Left lung (tissue), 14 donors: ENCODE data around the gene NUTF2. TPM values are rescaled to one million over a fixed set of nuclear protein-coding genes. Genes with fewer than 3 reads are reported as not detected.
A peak's percentile ranks its signal among the peaks of the same experiment; 100 is the strongest.

Experiments
- ATAC-seq: fragments of 200-7000 bp; cut with Tn5 transposase; one replicate; pipeline ENCODE4 v1.9.1; 2020; ENCODE audit warnings: moderate library complexity
- DNase-seq, 4 donors: peaks; one replicate each; pipeline ENCODE4 v3.0.0-alpha.2; 2013 to 2020
- H3K27ac ChIP-seq, 2 donors: fragments of 200-600 bp; sonication (generic) in 1 of 2; one replicate each; pipeline versions ENCODE4 v1.5.0 to v1.8.0; 2020 to 2021
- H3K27me3 ChIP-seq, 2 donors: fragments of 200-600 bp; sonication (generic) in 1 of 2; one replicate each; pipeline versions ENCODE4 v1.5.0 to v1.8.0; 2020 to 2021
- H3K36me3 ChIP-seq, 2 donors: fragments of 200-600 bp; sonication (generic) in 1 of 2; one replicate each; pipeline versions ENCODE4 v1.5.0 to v1.8.0; 2020 to 2021
- H3K4me1 ChIP-seq, 2 donors: fragments of 200-600 bp; one replicate each; pipeline ENCODE4 v1.8.0; 2021
- H3K4me3 ChIP-seq, 2 donors: fragments of 200-600 bp; sonication (generic) in 1 of 2; one replicate each; pipeline versions ENCODE4 v1.5.0 to v1.8.0; 2020 to 2021; ENCODE audit warnings: mild to moderate bottlenecking in 1 of 2
- H3K9me3 ChIP-seq, 2 donors: fragments of 200-600 bp; sonication (generic) in 1 of 2; one replicate each; pipeline versions ENCODE4 v1.5.0 to v1.8.0; 2020 to 2021
- intact Hi-C, 2 donors: fragments of 100-400 bp; cut with DNase I; formaldehyde crosslinking; loops; one replicate each; pipeline versions ENCODE4 v1.11.2 to v1.14.2; 2022
- long read RNA-seq, 12 donors: library from polyadenylated mRNA in 2 of 12; unstranded in 2 of 12; transcript quantifications; one replicate each; pipeline ENCODE4 v2.0.0 and lab custom pipeline, GENCODE V29; 2019 to 2026
- polyA plus RNA-seq, 6 donors: library from polyadenylated mRNA; unstranded; fragments of 120-200 nt; gene quantifications; one replicate each; pipeline ENCODE4 v1.2.1, GENCODE V29; 2013; ENCODE audit not compliant: insufficient read length in 6 of 6
- total RNA-seq, 2 donors: library from RNA; stranded (reverse); fragmentation: NEBNext Ultra II Directional; extraction: Animal tissue kit (Norgen Biotek cat#: 25700); gene quantifications; one replicate each; pipeline ENCODE4 v1.2.1, GENCODE V29; 2021
- TF ChIP-seq, protein P1 (sequence below), 2 donors: fragments of 200-600 bp; sonication (generic) in 1 of 2; IDR thresholded peaks; one replicate each; pipeline versions ENCODE4 v1.5.0 to v1.8.0; 2021; ENCODE audit warnings: antibody characterized with exemption in 2 of 2
- donor health status: DM: no; HTN: yes; CAD: no.
- donor health status: DM: no; HTN: no; CAD: no.

The NUTF2 gene
- 10 to 100 TPM; 91.5 to 92.2 TPM for total RNA-seq
- 100 to 1,000 TPM; 108 to 123 (median 117) TPM for polyA plus RNA-seq
- long read RNA-seq, donor 1, transcript NUTF2-201 (5 exons, 2,321 nt), result minor isoform, 94 of 266 reads
- long read RNA-seq, donor 1, transcript NUTF2-206 (5 exons, 1,119 nt), result minor isoform, 7 of 266 reads
- long read RNA-seq, donor 1, transcript NUTF2-204 (3 exons, 593 nt), result minor isoform, 5 of 266 reads
- long read RNA-seq, donor 1, transcript NUTF2-208 (1 exons, 2,608 nt), result major isoform, 143 of 266 reads
- long read RNA-seq, donor 1, partial matches to known transcripts, result 13 of 266 reads
- long read RNA-seq, donor 1, other reads (novel, unspliced or antisense), result 0 of 266 reads
- long read RNA-seq, donor 2, transcript NUTF2-208 (1 exons, 2,608 nt), result major isoform, 203 of 320 reads
- long read RNA-seq, donor 2, transcript NUTF2-201 (5 exons, 2,321 nt), result minor isoform, 58 of 320 reads
- long read RNA-seq, donor 2, transcript NUTF2-204 (3 exons, 593 nt), result minor isoform, 21 of 320 reads
- long read RNA-seq, donor 2, partial matches to known transcripts, result 29 of 320 reads
- long read RNA-seq, donor 2, other reads (novel, unspliced or antisense), result 0 of 320 reads
- long read RNA-seq, donor 3, transcript NUTF2-208 (1 exons, 2,608 nt), result major isoform, 132 of 232 reads
- long read RNA-seq, donor 3, transcript NUTF2-201 (5 exons, 2,321 nt), result minor isoform, 84 of 232 reads
- long read RNA-seq, donor 3, partial matches to known transcripts, result 6 of 232 reads
- long read RNA-seq, donor 3, other reads (novel, unspliced or antisense), result 0 of 232 reads
- long read RNA-seq, donor 4, transcript NUTF2-206 (5 exons, 1,119 nt), result minor isoform, 8 of 89 reads
- long read RNA-seq, donor 4, transcript NUTF2-201 (5 exons, 2,321 nt), result major isoform, 71 of 89 reads
- long read RNA-seq, donor 4, partial matches to known transcripts, result 3 of 89 reads
- long read RNA-seq, donor 4, other reads (novel, unspliced or antisense), result 3 of 89 reads
- long read RNA-seq, donor 5, transcript NUTF2-204 (3 exons, 593 nt), result minor isoform, 7 of 160 reads
- long read RNA-seq, donor 5, transcript NUTF2-201 (5 exons, 2,321 nt), result minor isoform, 52 of 160 reads
- long read RNA-seq, donor 5, transcript NUTF2-208 (1 exons, 2,608 nt), result major isoform, 78 of 160 reads
- long read RNA-seq, donor 5, partial matches to known transcripts, result 18 of 160 reads
- long read RNA-seq, donor 5, other reads (novel, unspliced or antisense), result 0 of 160 reads
- long read RNA-seq, donor 6, transcript NUTF2-208 (1 exons, 2,608 nt), result major isoform, 113 of 186 reads
- long read RNA-seq, donor 6, transcript NUTF2-201 (5 exons, 2,321 nt), result minor isoform, 49 of 186 reads
- long read RNA-seq, donor 6, transcript NUTF2-204 (3 exons, 593 nt), result minor isoform, 7 of 186 reads
- long read RNA-seq, donor 6, partial matches to known transcripts, result 9 of 186 reads
- long read RNA-seq, donor 6, other reads (novel, unspliced or antisense), result 0 of 186 reads
- long read RNA-seq, donor 7, transcript NUTF2-204 (3 exons, 593 nt), result minor isoform, 5 of 107 reads
- long read RNA-seq, donor 7, transcript NUTF2-208 (1 exons, 2,608 nt), result major isoform, 70 of 107 reads
- long read RNA-seq, donor 7, transcript NUTF2-201 (5 exons, 2,321 nt), result minor isoform, 23 of 107 reads
- long read RNA-seq, donor 7, partial matches to known transcripts, result 5 of 107 reads
- long read RNA-seq, donor 7, other reads (novel, unspliced or antisense), result 0 of 107 reads
- long read RNA-seq, donor 8, transcript NUTF2-208 (1 exons, 2,608 nt), result major isoform, 133 of 216 reads
- long read RNA-seq, donor 8, transcript NUTF2-206 (5 exons, 1,119 nt), result minor isoform, 7 of 216 reads
- long read RNA-seq, donor 8, transcript NUTF2-201 (5 exons, 2,321 nt), result minor isoform, 64 of 216 reads
- long read RNA-seq, donor 8, partial matches to known transcripts, result 9 of 216 reads
- long read RNA-seq, donor 8, other reads (novel, unspliced or antisense), result 0 of 216 reads
- long read RNA-seq, donor 9, partial matches to known transcripts, result 0 of 2 reads
- long read RNA-seq, donor 9, other reads (novel, unspliced or antisense), result 0 of 2 reads
- long read RNA-seq, donor 10, transcript NUTF2-201 (5 exons, 2,321 nt), result major isoform, 71 of 83 reads
- long read RNA-seq, donor 10, transcript NUTF2-206 (5 exons, 1,119 nt), result minor isoform, 5 of 83 reads
- long read RNA-seq, donor 10, partial matches to known transcripts, result 4 of 83 reads
- long read RNA-seq, donor 10, other reads (novel, unspliced or antisense), result 3 of 83 reads
- long read RNA-seq, donor 11, result 0 reads
- long read RNA-seq, donor 12, transcript NUTF2-206 (5 exons, 1,119 nt), result minor isoform, 5 of 208 reads
- long read RNA-seq, donor 12, transcript NUTF2-201 (5 exons, 2,321 nt), result minor isoform, 50 of 208 reads
- long read RNA-seq, donor 12, transcript NUTF2-204 (3 exons, 593 nt), result minor isoform, 7 of 208 reads
- long read RNA-seq, donor 12, transcript NUTF2-208 (1 exons, 2,608 nt), result major isoform, 130 of 208 reads
- long read RNA-seq, donor 12, partial matches to known transcripts, result 13 of 208 reads
- long read RNA-seq, donor 12, other reads (novel, unspliced or antisense), result 0 of 208 reads

- ATAC-seq (peak; percentile 86), DNase-seq (peak; percentile 95 to 97 (median 97))
- Histone ChIP-seq H3K36me3 (no peaks in the 10 kb centered on the region), H3K4me3 (peak within 1 kb of the TSS; percentile 98), H3K9me3 (no peaks in the 10 kb centered on the region), H3K27ac (peak within 1 kb of the TSS; percentile 95 to 96), H3K27me3 (no peaks in the 10 kb centered on the region), H3K4me1 (peaks cover 41 to 64% of the 10 kb centered on the region in 2 donors)
- TF ChIP-seq, protein P1, sequence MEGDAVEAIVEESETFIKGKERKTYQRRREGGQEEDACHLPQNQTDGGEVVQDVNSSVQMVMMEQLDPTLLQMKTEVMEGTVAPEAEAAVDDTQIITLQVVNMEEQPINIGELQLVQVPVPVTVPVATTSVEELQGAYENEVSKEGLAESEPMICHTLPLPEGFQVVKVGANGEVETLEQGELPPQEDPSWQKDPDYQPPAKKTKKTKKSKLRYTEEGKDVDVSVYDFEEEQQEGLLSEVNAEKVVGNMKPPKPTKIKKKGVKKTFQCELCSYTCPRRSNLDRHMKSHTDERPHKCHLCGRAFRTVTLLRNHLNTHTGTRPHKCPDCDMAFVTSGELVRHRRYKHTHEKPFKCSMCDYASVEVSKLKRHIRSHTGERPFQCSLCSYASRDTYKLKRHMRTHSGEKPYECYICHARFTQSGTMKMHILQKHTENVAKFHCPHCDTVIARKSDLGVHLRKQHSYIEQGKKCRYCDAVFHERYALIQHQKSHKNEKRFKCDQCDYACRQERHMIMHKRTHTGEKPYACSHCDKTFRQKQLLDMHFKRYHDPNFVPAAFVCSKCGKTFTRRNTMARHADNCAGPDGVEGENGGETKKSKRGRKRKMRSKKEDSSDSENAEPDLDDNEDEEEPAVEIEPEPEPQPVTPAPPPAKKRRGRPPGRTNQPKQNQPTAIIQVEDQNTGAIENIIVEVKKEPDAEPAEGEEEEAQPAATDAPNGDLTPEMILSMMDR (IDR thresholded peaks at IDR 0.05), result no peak
- intact Hi-C loops, result no loop called here
These were observed at the start of gene NUTF2 for GRCh38 chr16:67846320-67847063. NUTF2 (plus strand) TSS chr16:67846933; CDS start chr16:67865131, 18,198 bp downstream.

- H3K27me3 ChIP-seq, result no peaks in the 10 kb centered on the region
- H3K4me1 ChIP-seq, result peaks cover 8 to 47% of the 10 kb centered on the region in 2 donors
- no peak overlapping the region for H3K4me3 ChIP-seq
- H3K27ac ChIP-seq, result no peak overlapping the region
- DNase-seq, result peak in 1 of 4 donors; percentile 10
- TF ChIP-seq, protein P1 (IDR thresholded peaks at IDR 0.05), result no peak
- H3K9me3 ChIP-seq, result no peaks in the 10 kb centered on the region
- peaks cover 0 to 44% of the 10 kb centered on the region in 2 donors for H3K36me3 ChIP-seq
- no peak for ATAC-seq
- intact Hi-C loops, result no loop called here
These were observed 46.3 kb upstream of the NUTF2 start for GRCh38 chr16:67800338-67800926.

- TF ChIP-seq, protein P1 (IDR thresholded peaks at IDR 0.05), result no peak
- Histone ChIP-seq H3K27ac (no peak overlapping the region), H3K9me3 (no peaks in the 10 kb centered on the region), H3K36me3 (peaks cover 0 to 44% of the 10 kb centered on the region in 2 donors), H3K27me3 (no peaks in the 10 kb centered on the region), H3K4me3 (no peak overlapping the region), H3K4me1 (peaks cover 11 to 53% of the 10 kb centered on the region in 2 donors)
- no peak for ATAC-seq
- DNase-seq, result peak in 1 of 4 donors; percentile 2
- intact Hi-C loops, result no loop called here
These were observed 45.5 kb upstream of the NUTF2 start for GRCh38 chr16:67801241-67801640.
